Mucosa of rectum (tissue), 2 donors: ENCODE results near the gene NPAT.

Experiments used
- H3K27ac ChIP-seq, 2 donors: one replicate each; pipeline ENCODE4 v1.7.0; 2013; ENCODE audit warnings: inconsistent platforms in 2 of 2, low read depth in 2 of 2, low read length in 2 of 2
- H3K27me3 ChIP-seq, 2 donors: one replicate each; pipeline ENCODE4 v1.7.0; 2013; ENCODE audit warnings: low read length in 2 of 2; ENCODE audit not compliant: control insufficient read depth in 2 of 2, insufficient read depth in 2 of 2
- H3K36me3 ChIP-seq, 2 donors: one replicate each; pipeline ENCODE4 v1.7.0; 2013; ENCODE audit warnings: low read length in 2 of 2; ENCODE audit not compliant: control insufficient read depth in 2 of 2, insufficient read depth in 2 of 2
- H3K4me1 ChIP-seq, 2 donors: one replicate each; pipeline ENCODE4 v1.7.0; 2013; ENCODE audit warnings: low read length in 2 of 2, mild to moderate bottlenecking in 1 of 2; ENCODE audit not compliant: control insufficient read depth in 2 of 2, insufficient read depth in 2 of 2
- H3K4me3 ChIP-seq, 2 donors: one replicate each; pipeline ENCODE4 v1.7.0; 2013; ENCODE audit warnings: low read length in 2 of 2
- H3K9ac ChIP-seq, 2 donors: one replicate each; pipeline ENCODE4 v1.7.0; 2013; ENCODE audit warnings: low read length in 2 of 2, low read depth in 1 of 2, mild to moderate bottlenecking in 1 of 2
- H3K9me3 ChIP-seq, 2 donors: one replicate each; pipeline ENCODE4 v1.7.0; 2013; ENCODE audit warnings: low read length in 2 of 2; ENCODE audit not compliant: control insufficient read depth in 2 of 2
- donor health status: healthy.
- donor health status: Normal muscosa, but diverticular disease.

NPAT gene

DNA sequence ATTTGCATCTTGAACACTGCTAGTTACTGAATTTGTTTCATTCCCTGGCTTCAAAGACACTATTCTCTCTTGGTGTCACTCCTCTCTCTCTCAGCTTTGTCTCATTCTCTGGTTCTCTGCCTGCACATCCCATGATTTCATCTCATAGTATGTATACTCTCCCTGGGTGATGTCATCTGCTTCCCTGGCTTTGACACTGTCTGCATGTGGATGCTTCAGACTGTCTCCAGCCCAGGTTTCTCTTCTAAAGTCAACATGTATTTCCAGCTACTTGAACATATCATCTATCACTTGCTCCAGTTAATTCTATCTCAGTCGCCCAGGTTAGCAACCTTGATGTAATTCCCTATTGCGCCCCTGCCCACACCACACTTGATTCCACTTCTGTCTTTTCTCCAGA, 110.4 kb downstream of the NPAT start:
- Histone ChIP-seq H3K36me3 (peaks cover 0 to 3% of the 10 kb centered on the region in 2 donors), H3K27ac (no peak overlapping the region), H3K9ac (no peak overlapping the region), H3K4me3 (no peak overlapping the region), H3K9me3 (no peaks in the 10 kb centered on the region), H3K27me3 (no peaks in the 10 kb centered on the region), H3K4me1 (no peaks in the 10 kb centered on the region)

DNA sequence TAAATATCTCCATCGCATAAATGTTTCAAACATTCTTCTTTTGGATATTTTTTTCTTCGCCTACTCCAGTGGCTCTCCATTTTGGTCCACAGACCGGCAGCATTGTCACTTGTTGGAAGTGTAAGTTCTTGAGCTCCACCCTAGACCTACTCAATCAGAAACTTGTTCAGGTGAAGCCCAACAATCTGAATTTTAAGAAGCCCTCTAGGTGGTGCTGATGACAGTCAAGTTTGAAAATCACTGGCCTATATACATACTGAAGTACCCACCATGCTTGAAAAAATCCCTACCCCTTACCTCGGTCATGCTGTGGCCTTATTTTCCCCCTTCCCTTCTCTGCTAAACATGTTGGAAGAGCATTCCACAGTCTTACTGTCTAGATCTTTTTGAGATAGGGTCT, 111.3 kb downstream of the NPAT start:
- H3K9me3 ChIP-seq = no peaks in the 10 kb centered on the region
- no peaks in the 10 kb centered on the region for H3K27me3 ChIP-seq
- no peak overlapping the region for H3K27ac ChIP-seq
- no peak overlapping the region for H3K9ac ChIP-seq
- H3K4me3 ChIP-seq = no peak overlapping the region
- no peaks in the 10 kb centered on the region for H3K4me1 ChIP-seq
- H3K36me3 ChIP-seq = peaks cover 0 to 3% of the 10 kb centered on the region in 2 donors
